ENCODE results near the gene MYO7A. TPM values are rescaled to one million over a fixed set of nuclear protein-coding genes. Genes with fewer than 3 reads are reported as not detected.
A peak's percentile ranks its signal among the peaks of the same experiment; 100 is the strongest.

MYO7A gene
- total RNA-seq, 1 donor from 2014 or later = 2.2 TPM

GRCh38 chr11:77127235-77127911 is 673 bp upstream of the MYO7A start:
- H3K27me3 Mint-ChIP-seq (ENCODE audit: low read depth) = no peaks in the 10 kb centered on the region
- H3K27ac Mint-ChIP-seq = no peak overlapping the region
- H3K9me3 Mint-ChIP-seq = no peaks in the 10 kb centered on the region
- DNase-seq (ENCODE audit: low spot score in 2 of 2, unreplicated experiment in 2 of 2) = peak; percentile 46 to 78
- peaks cover 9% of the 10 kb centered on the region for H3K36me3 Mint-ChIP-seq
- TF ChIP-seq CTCF (IDR thresholded peaks at IDR 0.05; ENCODE audit: unreplicated experiment) = peak; percentile 98
- peaks cover 25% of the 10 kb centered on the region for H3K4me1 Mint-ChIP-seq
- H3K4me3 Mint-ChIP-seq = peak overlapping the region; percentile 64

GRCh38 chr11:77129069-77129841 is 1.2 kb downstream of the MYO7A start:
- no peaks in the 10 kb centered on the region for H3K27me3 Mint-ChIP-seq (ENCODE audit: low read depth)
- peaks cover under 1% of the 10 kb centered on the region for H3K36me3 Mint-ChIP-seq
- no peak overlapping the region for H3K4me3 Mint-ChIP-seq
- H3K27ac Mint-ChIP-seq = no peak overlapping the region
- TF ChIP-seq CTCF (IDR thresholded peaks at IDR 0.05; ENCODE audit: unreplicated experiment) = no peak
- DNase-seq (ENCODE audit: low spot score in 2 of 2, unreplicated experiment in 2 of 2) = no peak
- peaks cover 5% of the 10 kb centered on the region for H3K9me3 Mint-ChIP-seq
- H3K4me1 Mint-ChIP-seq = peaks cover 25% of the 10 kb centered on the region

GRCh38 chr11:77129842-77130756 is 2.1 kb downstream of the MYO7A start:
- DNase-seq (ENCODE audit: low spot score in 2 of 2, unreplicated experiment in 2 of 2) = no peak
- Mint-ChIP-seq H3K27ac (no peak overlapping the region), H3K4me3 (no peak overlapping the region)

GRCh38 chr11:77130763-77131513 is 2.9 kb downstream of the MYO7A start:
- no peak for TF ChIP-seq CTCF (IDR thresholded peaks at IDR 0.05; ENCODE audit: unreplicated experiment)
- Mint-ChIP-seq H3K36me3 (no peaks in the 10 kb centered on the region), H3K4me3 (no peak overlapping the region), H3K27me3 (ENCODE audit: low read depth) (no peaks in the 10 kb centered on the region), H3K9me3 (peaks cover 5% of the 10 kb centered on the region), H3K4me1 (peaks cover 20% of the 10 kb centered on the region), H3K27ac (peak overlapping the region; percentile 48)
- DNase-seq (ENCODE audit: low spot score in 2 of 2, unreplicated experiment in 2 of 2) = no peak

More at GRCh38 chr11:77129842-77130756, 2.1 kb downstream of the MYO7A start:
- no peaks in the 10 kb centered on the region for H3K27me3 Mint-ChIP-seq (ENCODE audit: low read depth)
- H3K4me1 Mint-ChIP-seq = peaks cover 21% of the 10 kb centered on the region
- no peak for TF ChIP-seq CTCF (IDR thresholded peaks at IDR 0.05; ENCODE audit: unreplicated experiment)
- H3K36me3 Mint-ChIP-seq = no peaks in the 10 kb centered on the region
- peaks cover 5% of the 10 kb centered on the region for H3K9me3 Mint-ChIP-seq

GRCh38 chr11:77131560-77131959 is 3.5 kb downstream of the MYO7A start:
- Mint-ChIP-seq H3K27me3 (ENCODE audit: low read depth) (no peaks in the 10 kb centered on the region), H3K36me3 (no peaks in the 10 kb centered on the region), H3K27ac (no peak overlapping the region), H3K9me3 (peaks cover 5% of the 10 kb centered on the region), H3K4me3 (no peak overlapping the region), H3K4me1 (peaks cover 14% of the 10 kb centered on the region)
- no peak for TF ChIP-seq CTCF (IDR thresholded peaks at IDR 0.05; ENCODE audit: unreplicated experiment)
- no peak for DNase-seq (ENCODE audit: low spot score in 2 of 2, unreplicated experiment in 2 of 2)

Measured in mesothelial cell of epicardium (in vitro differentiated cells).